Esophagus squamous epithelium (tissue), 4 donors: ENCODE measurements around the gene KRT72.

ENCODE experiments used
- POLR2A ChIP-seq, 4 donors: fragments of 450-650 bp; IDR thresholded peaks; one replicate each; pipeline ENCODE4 v1.6.1; 2017; ENCODE audit warnings: antibody characterized with exemption in 4 of 4, mild to moderate bottlenecking in 4 of 4, moderate library complexity in 3 of 4
- TF ChIP-seq, protein P1 (sequence below), 6 experiments: fragments of 450-650 bp in 4 of 6; fragments of 200-600 bp in 2 of 6; sonication (generic) in 2 of 6; IDR thresholded peaks; one replicate each; pipeline ENCODE4 v1.5.1; 2016 to 2019; ENCODE audit warnings: antibody characterized with exemption in 6 of 6, mild to moderate bottlenecking in 4 of 6, moderate library complexity in 4 of 6

DNA sequence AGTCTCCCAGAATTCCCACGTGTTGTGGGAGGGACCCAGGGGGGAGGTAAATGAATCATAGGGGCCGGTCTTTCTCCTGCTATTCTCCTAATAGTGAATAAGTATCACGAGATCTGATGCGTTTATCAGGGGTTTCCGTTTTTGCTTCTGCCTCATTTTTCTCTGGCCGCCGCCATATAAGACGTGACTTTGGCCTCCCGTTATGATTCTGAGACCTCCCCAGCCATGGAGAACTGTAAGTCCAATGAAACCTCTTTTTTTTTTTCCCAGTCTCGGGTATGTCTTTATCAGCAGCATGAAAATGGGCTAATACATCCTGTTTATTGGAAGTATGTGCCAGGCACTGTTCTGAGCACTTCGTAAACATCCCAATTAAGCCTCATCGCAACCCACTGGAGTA, 788 bp downstream of the KRT72 start:
- TF ChIP-seq, protein P1, sequence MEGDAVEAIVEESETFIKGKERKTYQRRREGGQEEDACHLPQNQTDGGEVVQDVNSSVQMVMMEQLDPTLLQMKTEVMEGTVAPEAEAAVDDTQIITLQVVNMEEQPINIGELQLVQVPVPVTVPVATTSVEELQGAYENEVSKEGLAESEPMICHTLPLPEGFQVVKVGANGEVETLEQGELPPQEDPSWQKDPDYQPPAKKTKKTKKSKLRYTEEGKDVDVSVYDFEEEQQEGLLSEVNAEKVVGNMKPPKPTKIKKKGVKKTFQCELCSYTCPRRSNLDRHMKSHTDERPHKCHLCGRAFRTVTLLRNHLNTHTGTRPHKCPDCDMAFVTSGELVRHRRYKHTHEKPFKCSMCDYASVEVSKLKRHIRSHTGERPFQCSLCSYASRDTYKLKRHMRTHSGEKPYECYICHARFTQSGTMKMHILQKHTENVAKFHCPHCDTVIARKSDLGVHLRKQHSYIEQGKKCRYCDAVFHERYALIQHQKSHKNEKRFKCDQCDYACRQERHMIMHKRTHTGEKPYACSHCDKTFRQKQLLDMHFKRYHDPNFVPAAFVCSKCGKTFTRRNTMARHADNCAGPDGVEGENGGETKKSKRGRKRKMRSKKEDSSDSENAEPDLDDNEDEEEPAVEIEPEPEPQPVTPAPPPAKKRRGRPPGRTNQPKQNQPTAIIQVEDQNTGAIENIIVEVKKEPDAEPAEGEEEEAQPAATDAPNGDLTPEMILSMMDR (IDR thresholded peaks at IDR 0.05), result no peak
- no peak for TF ChIP-seq POLR2A (IDR thresholded peaks at IDR 0.05)
